K562 (cell line): ENCODE results near the gene MYCBPAP. TPM values are rescaled to one million over a fixed set of nuclear protein-coding genes. Genes with fewer than 3 reads are reported as not detected.

ENCODE experiments used
- ATAC-seq: fragments of 200-7000 bp; cut with Tn5 transposase; 3 replicates; pipeline ENCODE4 v1.9.1; 2020; ENCODE audit warnings: moderate library complexity
- BruUV-seq: library from RNA; stranded (reverse); fragments of 400-500 nt; replicated peaks from 2 replicates; lab custom pipeline; 2021; lab: Mats Ljungman, UMichigan
- CTCF ChIA-PET: fragments of 300-600 bp; formaldehyde crosslinking; extraction: SDS; loops from one replicate; lab custom pipeline; 2021; ENCODE audit warnings: low intra/inter-chr PET ratio; lab: Yijun Ruan, JAX
- POLR2A ChIA-PET: fragments of 300-600, 350-650 bp; sonication (Branson Sonifier 250); formaldehyde crosslinking; extraction: SDS; loops from one replicate; lab custom pipeline; 2021; ENCODE audit warnings: antibody characterized with exemption, inconsistent platforms; lab: Yijun Ruan, JAX
- DNase-seq, 4 experiments: peaks; one replicate each; pipeline versions ENCODE4 v3.0.0 to v3.0.0-alpha.2; 2011 to 2018; ENCODE audit warnings: low spot score in 3 of 4, mixed read lengths in 3 of 4; ENCODE audit errors: extremely low read depth in 1 of 4
- FAIRE-seq: peaks from 2 replicates; lab custom pipeline; 2011; peaks lifted over from hg19 to GRCh38; lab: Jason Lieb, UNC
- H2AFZ ChIP-seq: 2 replicates; pipeline ENCODE4 v1.6.0; 2011; ENCODE audit warnings: low read depth, low read length, control low read depth, inconsistent platforms
- H3K27ac ChIP-seq: fragments of 200-600 bp; 3 replicates; pipeline ENCODE4 v1.8.0; 2011; ENCODE audit warnings: low read depth, mild to moderate bottlenecking, control low read depth, inconsistent platforms, low read length, moderate library complexity, mixed read lengths; ENCODE audit errors: extremely low read depth
- H3K27me3 ChIP-seq, 2 experiments: fragments of 300-600 bp in 1 of 2; 2 replicates in 1 of 2; 3 replicates in 1 of 2; pipeline versions ENCODE4 v1.6.0 to v1.8.0; 2011; ENCODE audit warnings: inconsistent platforms in 2 of 2, low read length in 2 of 2, mild to moderate bottlenecking in 1 of 2, mixed read lengths in 1 of 2, moderate library complexity in 1 of 2; ENCODE audit not compliant: control insufficient read depth in 2 of 2, insufficient read depth in 2 of 2
- H3K36me3 ChIP-seq: fragments of 300-600 bp; 3 replicates; pipeline ENCODE4 v1.8.0; 2011; ENCODE audit warnings: mild to moderate bottlenecking, low read length, inconsistent platforms; ENCODE audit not compliant: control insufficient read depth, insufficient read depth
- H3K4me1 ChIP-seq, 2 experiments: fragments of 200-600 bp in 1 of 2; replicated peaks in 1 of 2; 2 replicates in 1 of 2; 3 replicates in 1 of 2; pipeline versions ENCODE4 v1.5.1 to v1.8.0; 2011; ENCODE audit warnings: inconsistent platforms in 2 of 2, low read length in 2 of 2, mild to moderate bottlenecking in 1 of 2, mixed read lengths in 1 of 2, moderate library complexity in 1 of 2; ENCODE audit not compliant: control insufficient read depth in 2 of 2, insufficient read depth in 2 of 2
- H3K4me2 ChIP-seq: 2 replicates; pipeline ENCODE4 v1.6.1; 2011; ENCODE audit warnings: low read length, control low read depth, inconsistent platforms, mixed read lengths; ENCODE audit not compliant: insufficient read depth
- H3K4me3 ChIP-seq: fragments of 200-600 bp; sonication (generic), shearing (Covaris generic); 2 replicates; pipeline ENCODE4 v1.5.1; 2016; ENCODE audit warnings: control low read depth, inconsistent platforms
- H3K79me2 ChIP-seq: fragments of 200-600 bp; 3 replicates; pipeline ENCODE4 v1.8.0; 2011; ENCODE audit warnings: low read length, inconsistent platforms; ENCODE audit not compliant: control insufficient read depth, insufficient read depth
- H3K9ac ChIP-seq, 2 experiments: 2 replicates each; pipeline versions ENCODE4 v1.6.0 to v1.6.1; 2011; ENCODE audit warnings: low read depth in 2 of 2, low read length in 2 of 2, control low read depth in 1 of 2, inconsistent platforms in 1 of 2, mild to moderate bottlenecking in 1 of 2, mixed read lengths in 1 of 2; ENCODE audit not compliant: insufficient read depth in 1 of 2
- H3K9me1 ChIP-seq: one replicate; pipeline ENCODE4 v1.6.0; 2011; ENCODE audit warnings: inconsistent platforms, mild to moderate bottlenecking, low read length, moderate library complexity; ENCODE audit not compliant: control insufficient read depth, insufficient read depth
- H3K9me3 ChIP-seq: replicated peaks from 2 replicates; pipeline ENCODE4 v1.5.1; 2011; ENCODE audit warnings: low read depth, low read length, inconsistent platforms; ENCODE audit not compliant: control insufficient read depth, insufficient read depth
- H4K20me1 ChIP-seq: replicated peaks from 2 replicates; pipeline ENCODE4 v1.6.1; 2011; ENCODE audit warnings: low read length, inconsistent platforms, mixed read lengths; ENCODE audit not compliant: control insufficient read depth, insufficient read depth
- ADNP ChIP-seq: fragments of 200-800 bp; sonication (Bioruptor generic); IDR thresholded peaks from 2 replicates; pipeline ENCODE4 v1.6.1; 2016; ENCODE audit warnings: missing genetic modification characterization, missing compliant biosample characterization
- BRD4 ChIP-seq: fragments of 200-600 bp; sonication (generic); IDR thresholded peaks from 2 replicates; pipeline ENCODE4 v1.6.1; 2017; ENCODE audit warnings: inconsistent platforms
- PYGO2 ChIP-seq: fragments of 450-650 bp; IDR thresholded peaks from 2 replicates; pipeline ENCODE4 v1.6.1; 2016; ENCODE audit warnings: mild to moderate bottlenecking, missing genetic modification characterization, moderate library complexity, missing compliant biosample characterization
- RNF2 ChIP-seq: sonication (generic); IDR thresholded peaks from 2 replicates; pipeline ENCODE4 v1.6.1; 2016
- THRAP3 ChIP-seq: fragments of 450-650 bp; IDR thresholded peaks from 2 replicates; pipeline ENCODE4 v1.6.1; 2016; ENCODE audit warnings: mild to moderate bottlenecking, inconsistent platforms, borderline replicate concordance
- ZNF12 ChIP-seq: sonication (generic); formaldehyde crosslinking; IDR thresholded peaks from 2 replicates; pipeline ENCODE4 v1.4.0; 2020; ENCODE audit warnings: mild to moderate bottlenecking, missing genetic modification reagents
- WGBS: fragments of 100-300 bp; shearing (Covaris generic); methylation state at CpG from one replicate; pipeline ENCODE4 v1.1.6; 2016; ENCODE audit warnings: low coverage, mixed read lengths; ENCODE audit not compliant: insufficient coverage; ENCODE audit errors: missing lambda C conversion rate; 5-methylcytosine and 5-hydroxymethylcytosine counted together
- in situ Hi-C: fragments of 300-500 bp; cut with MboI; formaldehyde crosslinking; loops from 4 replicates; pipeline ENCODE4 v1.15.0; 2018; ENCODE audit warnings: inconsistent platforms, mixed read lengths
- intact Hi-C: fragments of 100-400 bp; cut with micrococcal nuclease; formaldehyde crosslinking; loops from 2 replicates; pipeline ENCODE4 v1.14.2; 2022
- polyA plus RNA-seq, 8 experiments: library from polyadenylated mRNA; depleted of rRNA in 4 of 8; stranded (reverse) in 5 of 8; unstranded in 3 of 8; fragments of >200 nt; fragmentation: Nextera tagmentation in 2 of 8; fragmentation: Illumina TruSeq in 1 of 8; extraction: Ambion mirVana in 2 of 8; extraction: Trizol in 1 of 8; gene quantifications; 2 replicates each; pipeline versions ENCODE4 v1.2.1 to v1.2.3, GENCODE V29; 2011 to 2014; ENCODE audit warnings: inconsistent platforms in 1 of 8, missing spikeins in 1 of 8
- total RNA-seq, 7 experiments: library from RNA; depleted of rRNA in 6 of 7; stranded (reverse); fragments of >200 nt in 6 of 7; fragmentation: Illumina TruSeq in 2 of 7; extraction: Trizol in 2 of 7; gene quantifications; 2 replicates each; pipeline versions ENCODE4 v1.2.1 to v1.2.3, GENCODE V29; 2011 to 2021; ENCODE audit warnings: low replicate concordance in 1 of 7

MYCBPAP gene
- total and polyA plus RNA-seq, 9 of the 15 experiments (the other 6 are each of a cell fraction or from before 2014, with no cell fraction given), result not detected

- Histone ChIP-seq H3K36me3 (no peaks in the 10 kb centered on the region), H3K4me2 (peak overlapping the region; percentile 67), H3K27ac (no peak overlapping the region), H4K20me1 (no peaks in the 10 kb centered on the region; the same call in 1 of the 2 replicates), H3K9me1 (no peaks in the 10 kb centered on the region), H3K4me1 (peaks cover 11 to 48% of the 10 kb centered on the region in 2 experiments; a peak in 4 of 5 replicates), H3K9me3 (no peaks in the 10 kb centered on the region), H3K79me2 (no peaks in the 10 kb centered on the region), H3K9ac (peak overlapping the region in 1 of 2 experiments; percentile 87; a peak in 2 of 4 replicates), H3K27me3 (0 out of 5 replicates have a peak, but pooled peaks cover 0 to 6% of the 10 kb centered on the region in 2 experiments), H2AFZ (peak overlapping the region; percentile 81), H3K4me3 (no peak overlapping the region)
- TF ChIP-seq PYGO2 (tag), result no peak
- no peak for TF ChIP-seq RNF2
- no peak for TF ChIP-seq ZNF12 (CRISPR knock-in tag)
- no peak for TF ChIP-seq THRAP3
- no peak for TF ChIP-seq ADNP
- no peak for TF ChIP-seq BRD4
- DNase-seq (no peak), ATAC-seq (no peak), FAIRE-seq (no peak)
- no TSS peak for BruUV-seq
- WGBS, result 36% methylated on average over 5 of the region's 5 CpGs
- intact Hi-C loops (loop anchor here (1.0 to 5.0 kb wide), 4 partner anchors 65 to 395 kb away; no protein-coding TSS in a partner anchor), in situ Hi-C loops (loop anchor here (5.0 to 10.0 kb wide), 4 partner anchors 80 to 407 kb away; no protein-coding TSS in a partner anchor)
- CTCF ChIA-PET, result interaction anchor here (0.8 to 2.5 kb wide), 4 partner anchors 65 to 133 kb away, joined by 3 to 9 read pairs (median 6); no protein-coding TSS in a partner anchor
- POLR2A ChIA-PET, result interaction anchor here (0.7 kb wide), 1 partner anchor 125 kb away, joined by 3 read pairs; no protein-coding TSS in a partner anchor
Observed at GRCh38 chr17:50547736-50548083, 39.5 kb downstream of the MYCBPAP start.
